MCF 10A (cell line): ENCODE results near the gene SRSF6. TPM values are rescaled to one million over a fixed set of nuclear protein-coding genes. Genes with fewer than 3 reads are reported as not detected.

Experiments
- BruUV-seq: library from RNA; stranded (reverse); fragments of 400-500 nt; replicated peaks from 2 replicates; lab custom pipeline; 2021; lab: Mats Ljungman, UMichigan
- CTCF ChIA-PET: fragments of 300-600 bp; sonication (Branson Sonifier 250); formaldehyde crosslinking; extraction: SDS; loops from one replicate; lab custom pipeline; 2021; ENCODE audit warnings: antibody characterized with exemption, inconsistent platforms; lab: Yijun Ruan, JAX
- POLR2A ChIA-PET: fragments of 300-600, 350-650 bp; sonication (Branson Sonifier 250); formaldehyde crosslinking; extraction: SDS; loops from one replicate; lab custom pipeline; 2020; ENCODE audit warnings: antibody characterized with exemption, inconsistent platforms; lab: Yijun Ruan, JAX
- DNase-seq: peaks from one replicate; pipeline ENCODE4 v3.0.0-alpha.2; 2018; ENCODE audit not compliant: unreplicated experiment
- H3K27ac Mint-ChIP-seq: one replicate; pipeline ENCODE4 v1.8.0; 2022; ENCODE audit warnings: mild to moderate bottlenecking, low read depth, mixed read lengths; ENCODE audit not compliant: unreplicated experiment
- H3K27me3 Mint-ChIP-seq: one replicate; pipeline ENCODE4 v1.8.0; 2022; ENCODE audit warnings: mixed read lengths; ENCODE audit not compliant: insufficient read depth, unreplicated experiment
- H3K36me3 Mint-ChIP-seq: one replicate; pipeline ENCODE4 v1.8.0; 2022; ENCODE audit warnings: mild to moderate bottlenecking, moderate library complexity, mixed read lengths; ENCODE audit not compliant: insufficient read depth, unreplicated experiment
- H3K4me1 Mint-ChIP-seq: one replicate; pipeline ENCODE4 v1.8.0; 2022; ENCODE audit warnings: mixed read lengths; ENCODE audit not compliant: insufficient read depth, unreplicated experiment
- H3K4me3 Mint-ChIP-seq: one replicate; pipeline ENCODE4 v1.8.0; 2022; ENCODE audit warnings: mild to moderate bottlenecking, moderate library complexity, mixed read lengths; ENCODE audit not compliant: unreplicated experiment
- H3K9me3 Mint-ChIP-seq: one replicate; pipeline ENCODE4 v1.8.0; 2022; ENCODE audit warnings: mixed read lengths; ENCODE audit not compliant: unreplicated experiment
- intact Hi-C: fragments of 100-400 bp; cut with micrococcal nuclease; formaldehyde crosslinking; loops from 2 replicates; pipeline ENCODE4 v1.14.1; 2022
- total RNA-seq: library from RNA; stranded (reverse); gene quantifications from 2 replicates; pipeline ENCODE4 v1.2.3, GENCODE V29; 2022
- TF ChIP-seq, protein P1 (sequence below): fragments of 200-600 bp; IDR thresholded peaks from one replicate; pipeline ENCODE4 v1.8.0; 2022; ENCODE audit warnings: antibody characterized with exemption, mild to moderate bottlenecking; ENCODE audit not compliant: unreplicated experiment

Gene SRSF6
- total RNA-seq, 1 experiment from 2014 or later = 193 TPM

DNA sequence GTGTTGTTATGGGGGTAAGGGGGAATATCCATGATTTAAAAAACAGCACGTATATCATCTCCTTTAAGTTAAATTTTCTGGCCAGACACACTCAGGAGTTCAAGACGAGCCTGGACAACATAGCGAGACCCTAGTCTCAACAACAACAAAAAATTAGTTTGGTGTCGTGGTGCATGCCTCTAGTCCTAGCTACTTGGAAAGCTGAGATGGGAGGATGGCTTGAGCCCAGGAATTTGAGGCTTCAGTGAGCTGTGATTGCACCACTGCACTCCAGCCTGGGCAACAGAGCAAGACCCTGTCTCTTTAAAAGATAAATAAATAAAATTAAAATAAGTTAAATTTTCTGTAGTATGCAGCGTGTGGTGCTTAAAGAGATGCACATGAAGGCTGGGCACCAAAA is 31.5 kb upstream of the SRSF6 start:
- H3K27ac Mint-ChIP-seq = no peak overlapping the region
- H3K36me3 Mint-ChIP-seq = no peaks in the 10 kb centered on the region
- peaks cover 11% of the 10 kb centered on the region for H3K9me3 Mint-ChIP-seq
- peaks cover 70% of the 10 kb centered on the region for H3K27me3 Mint-ChIP-seq
- BruUV-seq = no TSS peak
- TF ChIP-seq, protein P1, sequence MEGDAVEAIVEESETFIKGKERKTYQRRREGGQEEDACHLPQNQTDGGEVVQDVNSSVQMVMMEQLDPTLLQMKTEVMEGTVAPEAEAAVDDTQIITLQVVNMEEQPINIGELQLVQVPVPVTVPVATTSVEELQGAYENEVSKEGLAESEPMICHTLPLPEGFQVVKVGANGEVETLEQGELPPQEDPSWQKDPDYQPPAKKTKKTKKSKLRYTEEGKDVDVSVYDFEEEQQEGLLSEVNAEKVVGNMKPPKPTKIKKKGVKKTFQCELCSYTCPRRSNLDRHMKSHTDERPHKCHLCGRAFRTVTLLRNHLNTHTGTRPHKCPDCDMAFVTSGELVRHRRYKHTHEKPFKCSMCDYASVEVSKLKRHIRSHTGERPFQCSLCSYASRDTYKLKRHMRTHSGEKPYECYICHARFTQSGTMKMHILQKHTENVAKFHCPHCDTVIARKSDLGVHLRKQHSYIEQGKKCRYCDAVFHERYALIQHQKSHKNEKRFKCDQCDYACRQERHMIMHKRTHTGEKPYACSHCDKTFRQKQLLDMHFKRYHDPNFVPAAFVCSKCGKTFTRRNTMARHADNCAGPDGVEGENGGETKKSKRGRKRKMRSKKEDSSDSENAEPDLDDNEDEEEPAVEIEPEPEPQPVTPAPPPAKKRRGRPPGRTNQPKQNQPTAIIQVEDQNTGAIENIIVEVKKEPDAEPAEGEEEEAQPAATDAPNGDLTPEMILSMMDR = no peak
- intact Hi-C loops = no loop called here
- H3K4me1 Mint-ChIP-seq = peaks cover 5% of the 10 kb centered on the region
- POLR2A ChIA-PET = no interaction called here
- CTCF ChIA-PET = interaction anchor here (1.7 kb wide), 1 partner anchor 17 kb away, joined by 8 read pairs; no protein-coding TSS in a partner anchor
- DNase-seq = no peak
- H3K4me3 Mint-ChIP-seq = no peak overlapping the region

DNA sequence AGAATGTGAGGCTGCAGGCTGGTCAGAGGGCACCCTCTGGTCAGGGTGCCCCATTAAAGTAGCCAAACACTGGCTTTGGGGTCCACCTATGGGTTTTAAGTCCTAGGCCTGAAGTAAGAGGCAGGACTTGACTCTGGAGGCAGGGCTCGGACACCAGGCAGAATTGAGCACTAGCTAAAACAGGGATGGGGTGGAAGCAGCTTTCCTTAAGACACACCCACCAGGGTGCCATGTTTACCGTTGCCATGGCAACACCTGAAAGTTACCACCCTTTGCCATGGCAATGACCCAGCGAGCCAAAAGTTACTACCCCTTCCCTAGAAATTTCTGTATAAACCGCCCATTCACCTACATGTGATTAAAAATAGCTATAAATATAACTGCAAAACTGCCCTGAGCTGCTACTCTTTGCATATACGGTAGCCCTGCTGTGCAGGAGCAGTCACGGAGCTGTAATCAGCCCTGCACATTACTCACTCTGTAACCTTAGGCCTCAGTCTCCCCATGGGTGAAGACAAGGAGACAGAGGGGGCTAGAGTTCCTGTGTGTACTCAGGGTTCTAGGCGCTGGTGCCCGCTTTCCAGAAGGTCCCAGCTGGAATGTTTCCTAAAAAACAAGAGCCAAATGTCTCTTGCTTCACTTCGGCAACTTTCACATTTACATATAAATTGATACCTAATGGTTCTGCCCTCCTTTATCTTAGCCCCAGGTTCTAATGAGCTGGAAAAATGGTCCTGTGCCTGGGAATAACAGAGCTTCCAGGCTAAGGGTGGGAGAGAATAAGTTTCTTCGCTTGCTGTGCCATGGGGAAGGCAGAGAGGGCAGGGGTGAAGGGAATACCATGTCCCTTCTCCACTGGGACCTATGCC is 27.2 kb upstream of the SRSF6 start:
- peaks cover 58% of the 10 kb centered on the region for H3K27me3 Mint-ChIP-seq
- CTCF ChIA-PET = interaction anchor here (0.6 to 2.0 kb wide), 10 partner anchors 12 to 1716 kb away, joined by 3 to 11 read pairs (median 3); no protein-coding TSS in a partner anchor
- no peak overlapping the region for H3K27ac Mint-ChIP-seq

GRCh38 chr20:43431134-43431519 is 26.6 kb upstream of the SRSF6 start:
- Mint-ChIP-seq H3K27ac (no peak overlapping the region), H3K4me3 (no peak overlapping the region), H3K36me3 (no peaks in the 10 kb centered on the region), H3K9me3 (peaks cover 11% of the 10 kb centered on the region), H3K4me1 (peaks cover 9% of the 10 kb centered on the region), H3K27me3 (peaks cover 58% of the 10 kb centered on the region)
- intact Hi-C loops = no loop called here
- DNase-seq = no peak
- ChIA-PET CTCF (interaction anchor here (0.7 to 1.9 kb wide), 2 partner anchors 18 to 776 kb away, joined by 3 to 7 read pairs; no protein-coding TSS in a partner anchor), POLR2A (no interaction called here)
- BruUV-seq = no TSS peak
- TF ChIP-seq, protein P1 = no peak

More for the DNA sequence above, 27.2 kb upstream of the SRSF6 start:
- peaks cover 9% of the 10 kb centered on the region for H3K4me1 Mint-ChIP-seq
- no peaks in the 10 kb centered on the region for H3K36me3 Mint-ChIP-seq
- DNase-seq = no peak
- intact Hi-C loops = no loop called here
- BruUV-seq = no TSS peak
- TF ChIP-seq, protein P1 = no peak
- peaks cover 11% of the 10 kb centered on the region for H3K9me3 Mint-ChIP-seq
- POLR2A ChIA-PET = no interaction called here
- no peak overlapping the region for H3K4me3 Mint-ChIP-seq

- no TSS peak for BruUV-seq
- intact Hi-C loops = no loop called here
- DNase-seq = no peak
- CTCF ChIA-PET = interaction anchor here (1.0 kb wide), 1 partner anchor 11 kb away, joined by 4 read pairs; no protein-coding TSS in a partner anchor
- TF ChIP-seq, protein P1 = no peak
- Mint-ChIP-seq H3K4me3 (no peak overlapping the region), H3K27me3 (peaks cover 58% of the 10 kb centered on the region), H3K36me3 (peaks cover 5% of the 10 kb centered on the region), H3K9me3 (peaks cover 3% of the 10 kb centered on the region), H3K4me1 (peaks cover 9% of the 10 kb centered on the region), H3K27ac (no peak overlapping the region)
- POLR2A ChIA-PET = no interaction called here
Observed at GRCh38 chr20:43432498-43432897, 25.2 kb upstream of the SRSF6 start.
